OCI-LY7 (cell line): ENCODE data around the gene TRDN. TPM values are rescaled to one million over a fixed set of nuclear protein-coding genes. Genes with fewer than 3 reads are reported as not detected.
"Not testable (repeated sequence)": the region's sequence is repeated elsewhere in the genome, so short reads cannot be mapped to it uniquely, and the experiment has no call there.

Experiments used
- BruUV-seq: library from RNA; stranded (reverse); fragments of 400-500 nt; replicated peaks from 2 replicates; lab custom pipeline; 2021; lab: Mats Ljungman, UMichigan
- CTCF ChIA-PET: fragments of 300-600 bp; sonication (Branson Sonifier 250); formaldehyde crosslinking; loops from one replicate; lab custom pipeline; 2022; ENCODE audit warnings: antibody characterized with exemption; ENCODE audit not compliant: unreplicated experiment; lab: Charles Lee
- POLR2A ChIA-PET: fragments of 300-600 bp; sonication (Branson Sonifier 250); formaldehyde crosslinking; loops from one replicate; lab custom pipeline; 2022; ENCODE audit warnings: antibody characterized with exemption; lab: Charles Lee
- DNase-seq: peaks from one replicate; pipeline ENCODE4 v3.0.0-alpha.2; 2015; ENCODE audit warnings: low spot score
- H2AFZ ChIP-seq: fragments of 200-600 bp; sonication (generic), shearing (Covaris generic); 2 replicates; pipeline ENCODE4 v1.6.1; 2014; ENCODE audit warnings: mild to moderate bottlenecking, antibody characterized with exemption, low read length, moderate library complexity
- H3K27ac ChIP-seq: fragments of 200-600 bp; sonication (generic); 2 replicates; pipeline ENCODE4 v1.5.1; 2014; ENCODE audit warnings: mixed run types, low read depth, mild to moderate bottlenecking, moderate library complexity, low read length, inconsistent platforms; ENCODE audit not compliant: poor library complexity, severe bottlenecking
- H3K36me3 ChIP-seq: fragments of 200-600 bp; sonication (generic); 2 replicates; pipeline ENCODE4 v1.6.1; 2014; ENCODE audit warnings: mild to moderate bottlenecking, antibody characterized with exemption, low read length, moderate library complexity, mixed read lengths; ENCODE audit not compliant: insufficient read depth
- H3K4me1 ChIP-seq: fragments of 200-600 bp; sonication (generic); 2 replicates; pipeline ENCODE4 v1.5.1; 2014; ENCODE audit warnings: mild to moderate bottlenecking, low read length; ENCODE audit not compliant: insufficient read depth, poor library complexity, severe bottlenecking
- H3K4me2 ChIP-seq: fragments of 200-600 bp; sonication (generic); 2 replicates; pipeline ENCODE4 v1.6.1; 2014; ENCODE audit warnings: mild to moderate bottlenecking, low read length
- H3K4me3 ChIP-seq: fragments of 200-600 bp; sonication (generic); 2 replicates; pipeline ENCODE4 v1.5.1; 2014; ENCODE audit warnings: mild to moderate bottlenecking, low read depth, low read length; ENCODE audit not compliant: poor library complexity, severe bottlenecking
- H3K79me2 ChIP-seq: fragments of 200-600 bp; sonication (generic); 2 replicates; pipeline ENCODE4 v1.6.1; 2016; ENCODE audit warnings: low read depth, mild to moderate bottlenecking, low read length, moderate library complexity, mixed read lengths; ENCODE audit not compliant: insufficient read depth
- H3K9me2 ChIP-seq: fragments of 200-600 bp; sonication (generic); 2 replicates; pipeline ENCODE4 v1.6.1; 2016; ENCODE audit warnings: mild to moderate bottlenecking, low read length, mixed read lengths; ENCODE audit not compliant: insufficient read depth
- H3K9me3 ChIP-seq: fragments of 200-600 bp; sonication (generic); 2 replicates; pipeline ENCODE4 v1.6.1; 2014; ENCODE audit warnings: mild to moderate bottlenecking, mixed run types, low read length, mixed read lengths
- H4K20me1 ChIP-seq: fragments of 200-600 bp; sonication (generic); 2 replicates; pipeline ENCODE4 v1.6.1; 2014; ENCODE audit warnings: mild to moderate bottlenecking, antibody characterized with exemption, low read length, moderate library complexity, mixed read lengths; ENCODE audit not compliant: insufficient read depth
- CTCF ChIP-seq: fragments of 200-600 bp; sonication (generic); conservative IDR thresholded peaks from 2 replicates; pipeline ENCODE4 v1.5.1; 2014; ENCODE audit warnings: mild to moderate bottlenecking, antibody characterized with exemption, low read length, moderate library complexity, mixed read lengths
- EZH2phosphoT487 ChIP-seq: fragments of 200-600 bp; sonication (generic); IDR thresholded peaks from 2 replicates; pipeline ENCODE4 v1.6.1; 2018; ENCODE audit warnings: low read depth, borderline replicate concordance, mild to moderate bottlenecking, mixed run types, antibody characterized with exemption, low read length, moderate library complexity, mixed read lengths
- intact Hi-C: fragments of 100-400 bp; cut with micrococcal nuclease; formaldehyde crosslinking; loops from one replicate; pipeline ENCODE4 v1.10.0; 2022; ENCODE audit not compliant: unreplicated experiment
- total RNA-seq, 2 experiments: library from RNA; depleted of rRNA in 1 of 2; stranded (reverse); fragments of >200 nt in 1 of 2; shearing (Covaris generic) in 1 of 2; gene quantifications; 2 replicates each; pipeline ENCODE4 v1.2.3, GENCODE V29; 2014 to 2022

TRDN gene
- total RNA-seq, 2 experiments from 2014 or later: not detected

DNA sequence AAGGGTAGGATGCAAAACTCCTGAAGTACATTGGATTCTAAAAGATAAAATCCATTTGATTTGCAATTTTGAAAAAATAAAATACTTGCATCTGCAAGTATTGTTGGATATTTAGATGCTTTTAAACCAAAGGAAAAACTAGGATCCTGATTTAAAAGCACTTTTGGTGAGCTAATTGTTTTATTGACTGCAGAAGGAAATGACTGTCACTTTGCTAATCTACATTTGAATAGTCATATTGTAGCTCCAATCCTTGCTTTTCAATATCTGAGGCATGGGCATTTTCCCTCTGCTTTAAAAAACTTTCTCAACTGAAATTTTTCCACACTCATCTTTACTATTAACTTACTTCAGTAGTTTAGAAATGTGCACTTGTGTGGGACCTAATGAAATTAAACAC lies 74.1 kb downstream of the TRDN start:
- H3K36me3 ChIP-seq: no peaks in the 10 kb centered on the region
- H3K4me1 ChIP-seq: no peaks in the 10 kb centered on the region
- ChIA-PET POLR2A (interaction anchor here (1.2 kb wide), 1 partner anchor 17 kb away, joined by 3 read pairs; no protein-coding TSS in a partner anchor), CTCF (no interaction called here)
- intact Hi-C loops: no loop called here
- H3K9me2 ChIP-seq: no peaks in the 10 kb centered on the region
- H3K79me2 ChIP-seq: no peaks in the 10 kb centered on the region
- H3K27ac ChIP-seq: no peak overlapping the region
- TF ChIP-seq CTCF: no peak
- TF ChIP-seq EZH2phosphoT487: no peak
- no peaks in the 10 kb centered on the region for H3K9me3 ChIP-seq
- no peak for DNase-seq
- no peaks in the 10 kb centered on the region for H4K20me1 ChIP-seq
- BruUV-seq: no TSS peak
- H3K4me2 ChIP-seq: no peak overlapping the region
- no peak overlapping the region for H3K4me3 ChIP-seq
- no peak overlapping the region for H2AFZ ChIP-seq

- Histone ChIP-seq H4K20me1 (no peaks in the 10 kb centered on the region), H3K36me3 (no peaks in the 10 kb centered on the region), H2AFZ (no peak overlapping the region), H3K9me3 (no peaks in the 10 kb centered on the region), H3K4me1 (no peaks in the 10 kb centered on the region), H3K4me2 (no peak overlapping the region), H3K4me3 (no peak overlapping the region), H3K79me2 (no peaks in the 10 kb centered on the region), H3K9me2 (no peaks in the 10 kb centered on the region), H3K27ac (no peak overlapping the region)
- DNase-seq: no peak
- no TSS peak for BruUV-seq
- ChIA-PET POLR2A (interaction anchor here (0.7 kb wide), 1 partner anchor 158 kb away, joined by 4 read pairs; no protein-coding TSS in a partner anchor), CTCF (no interaction called here)
- intact Hi-C loops: no loop called here
- TF ChIP-seq CTCF (no peak), EZH2phosphoT487 (no peak)
These were observed 74.5 kb downstream of the TRDN start for GRCh38 chr6:123562264-123562663.

- BruUV-seq, H4K20me1 ChIP-seq, H3K36me3 ChIP-seq, intact Hi-C loops, CTCF ChIA-PET, H3K4me3 ChIP-seq, H3K79me2 ChIP-seq, H3K27ac ChIP-seq, H3K9me2 ChIP-seq, H3K4me1 ChIP-seq, H3K9me3 ChIP-seq, POLR2A ChIA-PET, H3K4me2 ChIP-seq, H2AFZ ChIP-seq, DNase-seq: not testable (repeated sequence)
These were observed 76.9 kb downstream of the TRDN start for GRCh38 chr6:123559816-123560215.

- DNase-seq, H3K27ac ChIP-seq, H3K79me2 ChIP-seq, H3K9me2 ChIP-seq, BruUV-seq, intact Hi-C loops, H3K36me3 ChIP-seq, H3K4me3 ChIP-seq, H4K20me1 ChIP-seq, CTCF ChIA-PET, H3K4me2 ChIP-seq, H3K4me1 ChIP-seq, H3K9me3 ChIP-seq, H2AFZ ChIP-seq: not testable (repeated sequence)
- POLR2A ChIA-PET: interaction anchor here (0.6 kb wide), 1 partner anchor 76 kb away, joined by 3 read pairs; no protein-coding TSS in a partner anchor
These were observed 79.3 kb downstream of the TRDN start for GRCh38 chr6:123557474-123557873.
